Measurements from ENCODE around the gene PLEKHG4B.
A peak's percentile ranks its signal among the peaks of the same experiment; 100 is the strongest.
"Not testable (repeated sequence)": the region's sequence is repeated elsewhere in the genome, so short reads cannot be mapped to it uniquely, and the experiment has no call there.

Gene PLEKHG4B

GRCh38 chr5:157126-157715 is 65.3 kb downstream of the PLEKHG4B start:
- DNase-seq: peak; percentile 32

GRCh38 chr5:157801-158200 is 65.8 kb downstream of the PLEKHG4B start:
- DNase-seq: peak; percentile 43

- no peak for DNase-seq
Measured at GRCh38 chr5:158807-159447, 67.0 kb downstream of the PLEKHG4B start.

GRCh38 chr5:159448-160172 is 67.6 kb downstream of the PLEKHG4B start:
- DNase-seq: no peak

GRCh38 chr5:160173-160510 is 68.2 kb downstream of the PLEKHG4B start:
- DNase-seq: no peak

- DNase-seq: no peak
Measured at GRCh38 chr5:160921-161802, 69.2 kb downstream of the PLEKHG4B start.

- no peak for DNase-seq
Measured at GRCh38 chr5:161803-162110, 69.8 kb downstream of the PLEKHG4B start.

- no peak for DNase-seq
Measured at GRCh38 chr5:162190-162564, 70.2 kb downstream of the PLEKHG4B start.

- no peak for DNase-seq
Measured at GRCh38 chr5:162565-163337, 70.8 kb downstream of the PLEKHG4B start.

- DNase-seq: no peak
Measured at GRCh38 chr5:163338-163620, 71.3 kb downstream of the PLEKHG4B start.

- DNase-seq: no peak
Measured at GRCh38 chr5:163841-164240, 71.9 kb downstream of the PLEKHG4B start.

- no peak for DNase-seq
Measured at GRCh38 chr5:164244-164643, 72.3 kb downstream of the PLEKHG4B start.

- not testable (repeated sequence) for DNase-seq
Measured at GRCh38 chr5:164783-165182, 72.8 kb downstream of the PLEKHG4B start.

- DNase-seq: no peak
Measured at GRCh38 chr5:166441-167372, 74.7 kb downstream of the PLEKHG4B start.

GRCh38 chr5:167511-167910 is 75.5 kb downstream of the PLEKHG4B start:
- no peak for DNase-seq

GRCh38 chr5:167982-168660 is 76.2 kb downstream of the PLEKHG4B start:
- DNase-seq: no peak

- DNase-seq: no peak
Measured at GRCh38 chr5:169071-169727, 77.2 kb downstream of the PLEKHG4B start.

GRCh38 chr5:169728-170094 is 77.7 kb downstream of the PLEKHG4B start:
- no peak for DNase-seq

- no peak for DNase-seq
Measured at GRCh38 chr5:170971-171800, 79.2 kb downstream of the PLEKHG4B start.

- no peak for DNase-seq
Measured at GRCh38 chr5:171801-172331, 79.9 kb downstream of the PLEKHG4B start.

Measured in islet precursor cell (in vitro differentiated cells).